Measurements from ENCODE around the gene CCL24.
"Not testable (repeated sequence)": the region's sequence is repeated elsewhere in the genome, so short reads cannot be mapped to it uniquely, and the experiment has no call there.

Gene CCL24

GRCh38 chr7:75813781-75814236 lies at the start of gene CCL24:
Gene CCL24 (minus strand): TSS chr7:75813806. CDS start chr7:75813715, 91 bp downstream.
- no peak for DNase-seq (ENCODE audit: low read depth)

GRCh38 chr7:75861636-75862035 lies 48.0 kb upstream of the CCL24 start:
- DNase-seq (ENCODE audit: low read depth) = no peak

GRCh38 chr7:75858410-75858809 lies 44.8 kb upstream of the CCL24 start:
- DNase-seq (ENCODE audit: low read depth) = no peak

- no peak for DNase-seq (ENCODE audit: low read depth)
Observed at GRCh38 chr7:75856536-75856935, 42.9 kb upstream of the CCL24 start.

GRCh38 chr7:75854813-75855345 lies 41.3 kb upstream of the CCL24 start:
- not testable (repeated sequence) for DNase-seq (ENCODE audit: low read depth)

- DNase-seq (ENCODE audit: low read depth) = no peak
Observed at GRCh38 chr7:75854233-75854632, 40.6 kb upstream of the CCL24 start.

GRCh38 chr7:75850235-75850634 lies 36.6 kb upstream of the CCL24 start:
- DNase-seq (ENCODE audit: low read depth) = no peak

GRCh38 chr7:75849573-75849972 lies 36.0 kb upstream of the CCL24 start:
- DNase-seq (ENCODE audit: low read depth) = no peak

- DNase-seq (ENCODE audit: low read depth) = no peak
Observed at GRCh38 chr7:75847707-75848106, 34.1 kb upstream of the CCL24 start.

- DNase-seq (ENCODE audit: low read depth) = not testable (repeated sequence)
Observed at GRCh38 chr7:75845132-75845531, 31.5 kb upstream of the CCL24 start.

GRCh38 chr7:75844158-75844557 lies 30.6 kb upstream of the CCL24 start:
- no peak for DNase-seq (ENCODE audit: low read depth)

- DNase-seq (ENCODE audit: low read depth) = no peak
Observed at GRCh38 chr7:75843613-75844116, 30.1 kb upstream of the CCL24 start.

GRCh38 chr7:75842836-75843446 lies 29.3 kb upstream of the CCL24 start:
- no peak for DNase-seq (ENCODE audit: low read depth)

- DNase-seq (ENCODE audit: low read depth) = no peak
Observed at GRCh38 chr7:75840029-75840428, 26.4 kb upstream of the CCL24 start.

GRCh38 chr7:75838281-75838930 lies 24.8 kb upstream of the CCL24 start:
- DNase-seq (ENCODE audit: low read depth) = not testable (repeated sequence)

GRCh38 chr7:75836798-75837197 lies 23.2 kb upstream of the CCL24 start:
- no peak for DNase-seq (ENCODE audit: low read depth)

GRCh38 chr7:75835688-75836285 lies 22.2 kb upstream of the CCL24 start:
- no peak for DNase-seq (ENCODE audit: low read depth)

GRCh38 chr7:75833662-75834061 lies 20.1 kb upstream of the CCL24 start:
- DNase-seq (ENCODE audit: low read depth) = not testable (repeated sequence)

- no peak for DNase-seq (ENCODE audit: low read depth)
Observed at GRCh38 chr7:75830978-75831377, 17.4 kb upstream of the CCL24 start.

- DNase-seq (ENCODE audit: low read depth) = not testable (repeated sequence)
Observed at GRCh38 chr7:75829656-75830055, 16.1 kb upstream of the CCL24 start.

GRCh38 chr7:75823198-75823910 lies 9.7 kb upstream of the CCL24 start:
- no peak for DNase-seq (ENCODE audit: low read depth)

GRCh38 chr7:75820688-75821087 lies 7.1 kb upstream of the CCL24 start:
- DNase-seq (ENCODE audit: low read depth) = no peak

Measured in stimulated activated CD8-positive, alpha-beta memory T cell treated with anti-CD3 and anti-CD28 coated beads, Interleukin-12 subunit alpha, Interleukin-12 subunit beta, amount 100 ng/mL, for 4 hours (primary cell).